Endothelial cell (in vitro differentiated cells): Measurements from ENCODE around the gene MYL3. TPM values are rescaled to one million over a fixed set of nuclear protein-coding genes. Genes with fewer than 3 reads are reported as not detected.

Source experiments
- DNase-seq: peaks from one replicate; pipeline ENCODE4 v3.0.0; 2021; ENCODE audit warnings: low spot score
- H3K27ac Mint-ChIP-seq: one replicate; pipeline ENCODE4 v1.8.0; 2021; ENCODE audit warnings: mixed read lengths, inconsistent platforms; ENCODE audit not compliant: unreplicated experiment
- H3K27me3 Mint-ChIP-seq: one replicate; pipeline ENCODE4 v1.8.0; 2021; ENCODE audit warnings: mild to moderate bottlenecking, moderate library complexity, mixed read lengths, inconsistent platforms; ENCODE audit not compliant: unreplicated experiment
- H3K36me3 Mint-ChIP-seq: one replicate; pipeline ENCODE4 v1.8.0; 2021; ENCODE audit warnings: mild to moderate bottlenecking, low read depth, mixed read lengths, inconsistent platforms; ENCODE audit not compliant: unreplicated experiment
- H3K4me1 Mint-ChIP-seq: one replicate; pipeline ENCODE4 v1.8.0; 2021; ENCODE audit warnings: mild to moderate bottlenecking, mixed read lengths, inconsistent platforms; ENCODE audit not compliant: unreplicated experiment
- H3K4me3 Mint-ChIP-seq: one replicate; pipeline ENCODE4 v1.8.0; 2021; ENCODE audit warnings: mild to moderate bottlenecking, mixed read lengths, inconsistent platforms; ENCODE audit not compliant: unreplicated experiment
- H3K9me3 Mint-ChIP-seq: one replicate; pipeline ENCODE4 v1.8.0; 2021; ENCODE audit warnings: mixed read lengths, inconsistent platforms; ENCODE audit not compliant: unreplicated experiment
- CTCF ChIP-seq: fragments of 200-600 bp; sonication (generic); IDR thresholded peaks from one replicate; pipeline ENCODE4 v1.5.0; 2021; ENCODE audit warnings: antibody characterized with exemption; ENCODE audit not compliant: unreplicated experiment
- total RNA-seq: library from RNA; stranded (reverse); fragmentation: NEBNext Ultra II Directional; extraction: Animal tissue kit (Norgen Biotek cat#: 25700); gene quantifications from one replicate; pipeline ENCODE4 v1.2.1, GENCODE V29; 2021; ENCODE audit not compliant: unreplicated experiment

Gene MYL3
- total RNA-seq, 1 donor from 2014 or later, result not detected

- DNase-seq, result peak; percentile 84
- TF ChIP-seq CTCF, result peak; percentile 89
- H3K27ac Mint-ChIP-seq, result no peak overlapping the region
- peaks cover 16% of the 10 kb centered on the region for H3K27me3 Mint-ChIP-seq
- no peaks in the 10 kb centered on the region for H3K9me3 Mint-ChIP-seq
- no peaks in the 10 kb centered on the region for H3K4me1 Mint-ChIP-seq
- no peak overlapping the region for H3K4me3 Mint-ChIP-seq
- H3K36me3 Mint-ChIP-seq, result peaks cover 3% of the 10 kb centered on the region
Observed at GRCh38 chr3:46866720-46867549, 3.7 kb upstream of the MYL3 start.

GRCh38 chr3:46866032-46866595 is 2.9 kb upstream of the MYL3 start:
- Mint-ChIP-seq H3K36me3 (peaks cover 3% of the 10 kb centered on the region), H3K27ac (no peak overlapping the region), H3K27me3 (peaks cover 16% of the 10 kb centered on the region), H3K4me1 (no peaks in the 10 kb centered on the region), H3K4me3 (no peak overlapping the region), H3K9me3 (no peaks in the 10 kb centered on the region)
- no peak for DNase-seq
- TF ChIP-seq CTCF, result no peak

- Mint-ChIP-seq H3K4me1 (no peaks in the 10 kb centered on the region), H3K4me3 (no peak overlapping the region), H3K27ac (no peak overlapping the region), H3K9me3 (no peaks in the 10 kb centered on the region), H3K27me3 (peaks cover 11% of the 10 kb centered on the region), H3K36me3 (no peaks in the 10 kb centered on the region)
- DNase-seq, result no peak
- TF ChIP-seq CTCF, result no peak
Observed at GRCh38 chr3:46865546-46865945, 2.3 kb upstream of the MYL3 start.

GRCh38 chr3:46865031-46865507 is 1.8 kb upstream of the MYL3 start:
- DNase-seq, result no peak
- Mint-ChIP-seq H3K27me3 (peaks cover 10% of the 10 kb centered on the region), H3K9me3 (no peaks in the 10 kb centered on the region), H3K27ac (no peak overlapping the region), H3K4me3 (no peak overlapping the region), H3K4me1 (no peaks in the 10 kb centered on the region), H3K36me3 (no peaks in the 10 kb centered on the region)
- TF ChIP-seq CTCF, result no peak
